ENCODE results near the gene HTRA3. TPM values are rescaled to one million over a fixed set of nuclear protein-coding genes. Genes with fewer than 3 reads are reported as not detected.

HTRA3 gene
- total and polyA plus RNA-seq, 4 donors = 0.36 to 1.2 (median 1.1) TPM

- H3K27me3 ChIP-seq (ENCODE audit: control insufficient read depth in 4 of 4, insufficient read depth in 4 of 4, low read length in 3 of 4) = peaks cover 0 to 10% (median 3%) of the 10 kb centered on the region in 4 donors
- no peaks in the 10 kb centered on the region for H3K9me3 ChIP-seq (ENCODE audit: control insufficient read depth in 4 of 4, low read length in 3 of 4)
- H3K4me1 ChIP-seq (ENCODE audit: control insufficient read depth in 4 of 4, insufficient read depth in 4 of 4, low read length in 3 of 4) = peaks cover 0 to 7% (median 0%) of the 10 kb centered on the region in 4 donors
- no peak for DNase-seq (ENCODE audit: low spot score)
- TF ChIP-seq TAF1 (conservative IDR thresholded peaks at IDR 0.05) = no peak
- no peak for TF ChIP-seq HNF4A (conservative IDR thresholded peaks at IDR 0.05)
- no peak for TF ChIP-seq SP1 (IDR thresholded peaks at IDR 0.05)
- no peak overlapping the region for H3K4me3 ChIP-seq (ENCODE audit: low read depth in 1 of 3, low read length in 3 of 3)
- no peak overlapping the region for H3K9ac ChIP-seq (ENCODE audit: low read depth in 1 of 2, low read length in 2 of 2)
- WGBS = 78% methylated on average over 25 of the region's 25 CpGs
- no peak overlapping the region for H3K27ac ChIP-seq (ENCODE audit: low read depth in 1 of 2, low read length in 2 of 2)
- H3K36me3 ChIP-seq (ENCODE audit: control insufficient read depth in 4 of 4, insufficient read depth in 3 of 4, low read depth in 1 of 4, low read length in 3 of 4) = no peaks in the 10 kb centered on the region
These were observed 536 bp upstream of the HTRA3 start for GRCh38 chr4:8268901-8269534.

DNA sequence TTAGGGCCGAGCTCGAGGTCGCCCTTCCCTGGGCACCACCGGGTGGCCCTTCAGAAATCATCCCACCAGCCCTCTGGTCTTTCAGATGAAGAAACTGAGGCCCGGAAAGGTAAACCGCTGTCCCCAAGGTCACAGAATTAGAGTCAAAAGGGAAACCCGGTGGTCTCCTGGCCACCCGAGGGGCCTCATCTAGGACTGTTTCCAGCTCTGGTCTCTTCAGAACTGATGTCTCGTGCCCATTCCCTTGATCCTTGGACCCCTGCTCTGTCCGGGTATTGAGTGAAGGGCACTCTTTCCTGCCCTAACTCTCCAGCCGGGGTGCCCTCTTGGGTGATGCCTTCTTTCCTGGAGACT is 841 bp downstream of the HTRA3 start:
- Histone ChIP-seq H3K27ac (ENCODE audit: low read depth in 1 of 2, low read length in 2 of 2) (no peak overlapping the region), H3K27me3 (ENCODE audit: control insufficient read depth in 4 of 4, insufficient read depth in 4 of 4, low read length in 3 of 4) (peaks cover 0 to 10% (median 3%) of the 10 kb centered on the region in 4 donors), H3K4me1 (ENCODE audit: control insufficient read depth in 4 of 4, insufficient read depth in 4 of 4, low read length in 3 of 4) (peaks cover 0 to 15% (median 0%) of the 10 kb centered on the region in 4 donors), H3K9ac (ENCODE audit: low read depth in 1 of 2, low read length in 2 of 2) (no peak overlapping the region), H3K9me3 (ENCODE audit: control insufficient read depth in 4 of 4, low read length in 3 of 4) (no peaks in the 10 kb centered on the region), H3K4me3 (ENCODE audit: low read depth in 1 of 3, low read length in 3 of 3) (no peak overlapping the region), H3K36me3 (ENCODE audit: control insufficient read depth in 4 of 4, insufficient read depth in 3 of 4, low read depth in 1 of 4, low read length in 3 of 4) (no peaks in the 10 kb centered on the region)
- WGBS = 52% methylated on average over 11 of the region's 11 CpGs
- DNase-seq (ENCODE audit: low spot score) = no peak
- TF ChIP-seq RXRA (IDR thresholded peaks at IDR 0.05) (no peak), RAD21 (IDR thresholded peaks at IDR 0.05) (no peak)

DNA sequence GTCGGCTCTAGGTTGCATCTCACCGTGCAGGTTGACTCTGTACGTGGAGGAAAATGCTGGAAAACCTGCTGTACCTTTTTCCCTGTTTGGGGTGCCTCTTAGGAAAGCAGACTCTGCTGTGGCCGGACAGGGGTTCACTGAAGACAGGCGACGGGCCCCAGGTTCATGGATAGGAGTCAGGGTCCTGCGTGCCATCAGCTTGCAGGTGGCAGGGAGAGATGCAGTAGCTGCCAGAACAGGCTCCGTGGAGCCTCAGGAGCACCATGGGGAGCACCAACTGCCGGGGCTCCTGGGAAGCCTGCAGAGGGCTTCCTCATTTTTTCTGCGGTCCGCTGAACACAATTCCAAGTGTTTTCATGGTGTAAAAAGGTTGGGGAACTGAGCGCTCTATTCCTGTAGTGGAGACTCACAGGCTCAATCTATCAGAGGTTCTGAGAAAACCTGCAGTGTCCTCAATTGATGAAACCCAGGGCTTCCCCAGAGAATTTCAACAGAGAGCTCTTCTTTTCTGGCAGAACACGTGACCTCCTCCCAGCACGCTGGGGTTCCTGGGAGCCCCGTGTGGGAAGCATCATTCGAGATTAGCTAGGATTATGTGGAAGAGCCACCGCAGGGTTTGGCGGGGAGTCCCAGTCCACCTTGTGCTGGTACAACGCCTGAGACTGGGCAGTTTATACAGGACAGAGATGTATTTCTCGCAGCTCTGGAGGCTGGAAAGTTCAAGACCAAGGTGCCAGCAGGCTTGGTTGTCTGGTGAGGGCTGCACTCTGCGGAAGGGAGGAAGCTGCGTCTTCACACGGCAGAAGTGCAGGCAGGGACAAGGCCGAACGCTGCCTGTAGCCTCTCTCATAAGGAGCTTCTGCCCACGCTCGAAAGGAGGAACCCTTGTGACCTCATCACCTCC is 1.6 kb downstream of the HTRA3 start:
- Histone ChIP-seq H3K9me3 (ENCODE audit: control insufficient read depth in 4 of 4, low read length in 3 of 4) (no peaks in the 10 kb centered on the region), H3K9ac (ENCODE audit: low read depth in 1 of 2, low read length in 2 of 2) (no peak overlapping the region), H3K36me3 (ENCODE audit: control insufficient read depth in 4 of 4, insufficient read depth in 3 of 4, low read depth in 1 of 4, low read length in 3 of 4) (no peaks in the 10 kb centered on the region), H3K27ac (ENCODE audit: low read depth in 1 of 2, low read length in 2 of 2) (no peak overlapping the region), H3K27me3 (ENCODE audit: control insufficient read depth in 4 of 4, insufficient read depth in 4 of 4, low read length in 3 of 4) (peaks cover 0 to 10% (median 3%) of the 10 kb centered on the region in 4 donors), H3K4me1 (ENCODE audit: control insufficient read depth in 4 of 4, insufficient read depth in 4 of 4, low read length in 3 of 4) (peaks cover 0 to 15% (median 0%) of the 10 kb centered on the region in 4 donors), H3K4me3 (ENCODE audit: low read depth in 1 of 3, low read length in 3 of 3) (no peak overlapping the region)
- TF ChIP-seq ZBTB33 (IDR thresholded peaks at IDR 0.05) = no peak
- no peak for TF ChIP-seq GABPA (IDR thresholded peaks at IDR 0.05 in 1 of 2, conservative IDR thresholded peaks at IDR 0.05 in 1 of 2)
- no peak for TF ChIP-seq RAD21 (IDR thresholded peaks at IDR 0.05)
- 83% methylated on average over 27 of the region's 27 CpGs for WGBS
- DNase-seq (ENCODE audit: low spot score) = no peak

DNA sequence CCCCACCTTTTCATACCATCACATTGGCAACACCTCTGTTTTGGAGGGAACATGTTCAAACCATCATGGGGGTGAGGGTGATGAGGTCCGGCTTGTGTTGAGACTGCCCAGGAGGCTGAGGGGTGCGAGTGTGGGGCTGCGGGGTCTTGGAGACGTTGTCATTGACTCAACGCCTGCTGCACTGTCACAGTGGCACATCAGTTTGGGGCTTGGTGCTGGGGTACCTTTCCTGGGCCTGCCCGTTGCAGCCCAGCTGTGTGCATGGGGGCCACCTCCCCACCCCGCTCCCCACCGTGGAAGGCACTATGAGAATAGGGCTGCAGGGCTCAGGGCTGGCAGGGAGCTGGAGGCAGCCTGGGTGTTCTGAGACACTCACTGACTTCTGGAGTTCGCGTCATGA is 2.3 kb downstream of the HTRA3 start:
- no peak overlapping the region for H3K4me3 ChIP-seq (ENCODE audit: low read depth in 1 of 3, low read length in 3 of 3)
- TF ChIP-seq EGR1 (IDR thresholded peaks at IDR 0.05; ENCODE audit: low read depth in 2 of 2) (no peak), NR2F2 (IDR thresholded peaks at IDR 0.05) (no peak), REST (IDR thresholded peaks at IDR 0.05) (no peak), HNF4G (IDR thresholded peaks at IDR 0.05) (no peak), GABPA (IDR thresholded peaks at IDR 0.05 in 1 of 2, conservative IDR thresholded peaks at IDR 0.05 in 1 of 2) (no peak), RAD21 (IDR thresholded peaks at IDR 0.05) (no peak), TAF1 (conservative IDR thresholded peaks at IDR 0.05) (no peak), ZBTB33 (IDR thresholded peaks at IDR 0.05) (no peak), YY1 (IDR thresholded peaks at IDR 0.05) (no peak)
- TF ChIP-seq, protein P1, sequence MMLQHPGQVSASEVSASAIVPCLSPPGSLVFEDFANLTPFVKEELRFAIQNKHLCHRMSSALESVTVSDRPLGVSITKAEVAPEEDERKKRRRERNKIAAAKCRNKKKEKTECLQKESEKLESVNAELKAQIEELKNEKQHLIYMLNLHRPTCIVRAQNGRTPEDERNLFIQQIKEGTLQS (IDR thresholded peaks at IDR 0.05) = no peak

More for the DNA sequence above, 2.3 kb downstream of the HTRA3 start:
- H3K9ac ChIP-seq (ENCODE audit: low read depth in 1 of 2, low read length in 2 of 2) = no peak overlapping the region
- no peaks in the 10 kb centered on the region for H3K9me3 ChIP-seq (ENCODE audit: control insufficient read depth in 4 of 4, low read length in 3 of 4)
- H3K4me1 ChIP-seq (ENCODE audit: control insufficient read depth in 4 of 4, insufficient read depth in 4 of 4, low read length in 3 of 4) = peaks cover 0 to 15% (median 0%) of the 10 kb centered on the region in 4 donors
- WGBS = 93% methylated on average over 10 of the region's 10 CpGs
- H3K27ac ChIP-seq (ENCODE audit: low read depth in 1 of 2, low read length in 2 of 2) = no peak overlapping the region
- DNase-seq (ENCODE audit: low spot score) = no peak
- H3K27me3 ChIP-seq (ENCODE audit: control insufficient read depth in 4 of 4, insufficient read depth in 4 of 4, low read length in 3 of 4) = peaks cover 0 to 10% (median 3%) of the 10 kb centered on the region in 4 donors
- no peaks in the 10 kb centered on the region for H3K36me3 ChIP-seq (ENCODE audit: control insufficient read depth in 4 of 4, insufficient read depth in 3 of 4, low read depth in 1 of 4, low read length in 3 of 4)

Data from liver (tissue), 9 donors.